CD4-positive, alpha-beta T cell treated with Interleukin-4 for 1 hour (primary cell): ENCODE results near the gene CNPY4.

ENCODE experiments used
- DNase-seq, 2 donors: peaks; one replicate each; pipeline ENCODE4 v3.0.0-alpha.2; 2020 to 2022

CNPY4 gene

GRCh38 chr7:100091411-100092181 lies 27.8 kb upstream of the CNPY4 start:
- no peak for DNase-seq

GRCh38 chr7:100093054-100093453 lies 26.4 kb upstream of the CNPY4 start:
- no peak for DNase-seq

GRCh38 chr7:100093498-100093897 lies 25.9 kb upstream of the CNPY4 start:
- no peak for DNase-seq

GRCh38 chr7:100093925-100094486 lies 25.4 kb upstream of the CNPY4 start:
- DNase-seq, result no peak

GRCh38 chr7:100095289-100095688 lies 24.1 kb upstream of the CNPY4 start:
- DNase-seq, result no peak

- DNase-seq, result no peak
These were observed 23.7 kb upstream of the CNPY4 start for GRCh38 chr7:100095704-100096103.

GRCh38 chr7:100098913-100099312 lies 20.5 kb upstream of the CNPY4 start:
- DNase-seq, result no peak

- DNase-seq, result no peak
These were observed 20.0 kb upstream of the CNPY4 start for GRCh38 chr7:100099452-100099851.

GRCh38 chr7:100100420-100101015 lies 18.9 kb upstream of the CNPY4 start:
- DNase-seq, result peak; percentile 83 to 90

GRCh38 chr7:100101016-100101862 lies 18.2 kb upstream of the CNPY4 start, which contains the start of the genes AP4M1 and MCM7:
Gene AP4M1 (plus strand): TSS chr7:100101643. CDS start chr7:100101715, 72 bp downstream.
Gene MCM7 (minus strand): TSS chr7:100101397. CDS start chr7:100101294, 103 bp downstream.
- peak; percentile 97 for DNase-seq

GRCh38 chr7:100102950-100103840 lies 16.2 kb upstream of the CNPY4 start:
- DNase-seq, result no peak

- no peak for DNase-seq
These were observed 13.9 kb upstream of the CNPY4 start for GRCh38 chr7:100105534-100105933.

- no peak for DNase-seq
These were observed 12.8 kb upstream of the CNPY4 start for GRCh38 chr7:100106633-100107032.

- no peak for DNase-seq
These were observed 12.2 kb upstream of the CNPY4 start for GRCh38 chr7:100107125-100107737.

GRCh38 chr7:100107890-100108289 lies 11.5 kb upstream of the CNPY4 start:
- DNase-seq, result no peak

GRCh38 chr7:100109521-100110163 lies 9.8 kb upstream of the CNPY4 start:
- DNase-seq, result no peak

- DNase-seq, result no peak
These were observed 8.3 kb upstream of the CNPY4 start for GRCh38 chr7:100111156-100111555.

- DNase-seq, result no peak
These were observed 7.5 kb upstream of the CNPY4 start for GRCh38 chr7:100111914-100112313.

- no peak for DNase-seq
These were observed 4.4 kb upstream of the CNPY4 start for GRCh38 chr7:100115026-100115425.

GRCh38 chr7:100118388-100119071 lies 904 bp upstream of the CNPY4 start:
- no peak for DNase-seq
